Transverse colon (tissue), 4 donors: Measurements from ENCODE around the gene ANGPTL5.

Source experiments
- POLR2A ChIP-seq: fragments of 450-650 bp; IDR thresholded peaks from one replicate; pipeline ENCODE4 v1.6.1; 2016; ENCODE audit warnings: antibody characterized with exemption, mild to moderate bottlenecking, moderate library complexity
- POLR2AphosphoS5 ChIP-seq, 3 donors: sonication (generic); formaldehyde crosslinking; IDR thresholded peaks; one replicate each; pipeline ENCODE4 v1.6.1; 2016; ENCODE audit warnings: antibody characterized with exemption in 3 of 3
- TF ChIP-seq, protein P1 (sequence below), 5 experiments: fragments of 200-600 bp in 3 of 5; fragments of 450-650 bp in 2 of 5; sonication (generic) in 3 of 5; IDR thresholded peaks; 1 replicate in 2 of 5; 2 replicates in 3 of 5; pipeline ENCODE4 v1.5.1; 2016 to 2017; ENCODE audit warnings: antibody characterized with exemption in 5 of 5, inconsistent platforms in 3 of 5, mild to moderate bottlenecking in 2 of 5, moderate library complexity in 1 of 5

DNA sequence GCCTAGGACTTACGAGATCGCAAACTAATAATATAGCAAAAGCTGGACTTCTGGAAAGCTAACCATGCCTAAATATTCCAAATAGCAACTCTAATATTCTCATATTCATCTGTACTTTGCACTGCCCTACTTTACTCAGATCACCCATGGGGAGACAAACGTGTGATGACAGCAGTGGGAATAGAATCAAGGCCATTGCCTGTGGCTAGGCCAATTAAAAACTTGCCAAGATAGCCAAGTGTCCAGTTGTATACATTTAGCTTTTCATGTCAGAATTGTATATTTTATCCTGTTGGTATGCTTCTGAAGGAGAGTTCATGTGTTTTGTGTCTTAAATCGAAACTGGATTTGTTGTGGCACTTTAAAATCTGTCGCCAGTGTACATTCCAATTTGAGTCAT, 2.7 kb downstream of the ANGPTL5 start:
- TF ChIP-seq, protein P1, sequence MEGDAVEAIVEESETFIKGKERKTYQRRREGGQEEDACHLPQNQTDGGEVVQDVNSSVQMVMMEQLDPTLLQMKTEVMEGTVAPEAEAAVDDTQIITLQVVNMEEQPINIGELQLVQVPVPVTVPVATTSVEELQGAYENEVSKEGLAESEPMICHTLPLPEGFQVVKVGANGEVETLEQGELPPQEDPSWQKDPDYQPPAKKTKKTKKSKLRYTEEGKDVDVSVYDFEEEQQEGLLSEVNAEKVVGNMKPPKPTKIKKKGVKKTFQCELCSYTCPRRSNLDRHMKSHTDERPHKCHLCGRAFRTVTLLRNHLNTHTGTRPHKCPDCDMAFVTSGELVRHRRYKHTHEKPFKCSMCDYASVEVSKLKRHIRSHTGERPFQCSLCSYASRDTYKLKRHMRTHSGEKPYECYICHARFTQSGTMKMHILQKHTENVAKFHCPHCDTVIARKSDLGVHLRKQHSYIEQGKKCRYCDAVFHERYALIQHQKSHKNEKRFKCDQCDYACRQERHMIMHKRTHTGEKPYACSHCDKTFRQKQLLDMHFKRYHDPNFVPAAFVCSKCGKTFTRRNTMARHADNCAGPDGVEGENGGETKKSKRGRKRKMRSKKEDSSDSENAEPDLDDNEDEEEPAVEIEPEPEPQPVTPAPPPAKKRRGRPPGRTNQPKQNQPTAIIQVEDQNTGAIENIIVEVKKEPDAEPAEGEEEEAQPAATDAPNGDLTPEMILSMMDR (IDR thresholded peaks at IDR 0.05), result no peak
- TF ChIP-seq POLR2A (no peak), POLR2AphosphoS5 (IDR thresholded peaks at IDR 0.05) (no peak)
